GM12878 (cell line): Measurements from ENCODE around the gene ADH1A. TPM values are rescaled to one million over a fixed set of nuclear protein-coding genes. Genes with fewer than 3 reads are reported as not detected.

Experiments
- ATAC-seq: fragments of 200-7000 bp; cut with Tn5 transposase; 3 replicates; pipeline ENCODE4 v1.9.1; 2020; ENCODE audit warnings: mild to moderate bottlenecking, moderate library complexity
- BruUV-seq: library from RNA; stranded (reverse); fragments of 400-500 nt; replicated peaks from 2 replicates; lab custom pipeline; 2021; lab: Mats Ljungman, UMichigan
- CTCF ChIA-PET: fragments of 300-600 bp; sonication (Branson Sonifier 250); formaldehyde crosslinking; extraction: SDS; loops from one replicate; lab custom pipeline; 2021; ENCODE audit warnings: inconsistent platforms; lab: Yijun Ruan, JAX
- POLR2A ChIA-PET: fragments of 350-600 bp; formaldehyde crosslinking; extraction: SDS; loops from one replicate; lab custom pipeline; 2021; ENCODE audit warnings: inconsistent platforms; lab: Charles Lee
- RAD21 ChIA-PET: fragments of 300-600 bp; sonication (Branson Sonifier 250); formaldehyde crosslinking; loops from one replicate; lab custom pipeline; 2023; ENCODE audit warnings: antibody characterized with exemption; ENCODE audit not compliant: unreplicated experiment; lab: Charles Lee
- SMC1A ChIA-PET: fragments of 300-600 bp; sonication (Branson Sonifier 250); formaldehyde crosslinking; loops from one replicate; lab custom pipeline; 2023; ENCODE audit not compliant: unreplicated experiment, uncharacterized antibody; lab: Charles Lee
- DNase-seq: peaks from one replicate; pipeline ENCODE4 v3.0.0-alpha.2; 2011; ENCODE audit warnings: low read depth, low spot score
- FAIRE-seq: peaks from 3 replicates; lab custom pipeline; 2011; peaks lifted over from hg19 to GRCh38; lab: Jason Lieb, UNC
- H2AFZ ChIP-seq: 2 replicates; pipeline ENCODE4 v1.6.0; 2011; ENCODE audit warnings: low read depth, low read length, control low read depth; ENCODE audit not compliant: control insufficient read depth
- H3K27ac ChIP-seq: 2 replicates; pipeline ENCODE4 v1.5.1; 2011; ENCODE audit warnings: control low read depth; ENCODE audit not compliant: control insufficient read depth, insufficient read depth
- H3K27me3 ChIP-seq, 2 experiments: replicated peaks in 1 of 2; 2 replicates each; pipeline versions ENCODE4 v1.6.0 to v1.6.1; 2011; ENCODE audit warnings: low read length in 1 of 2; ENCODE audit not compliant: control insufficient read depth in 2 of 2, insufficient read depth in 2 of 2
- H3K36me3 ChIP-seq, 2 experiments: 2 replicates each; pipeline ENCODE4 v1.5.1; 2011; ENCODE audit warnings: low read length in 1 of 2; ENCODE audit not compliant: control insufficient read depth in 2 of 2, insufficient read depth in 2 of 2
- H3K4me1 ChIP-seq: 2 replicates; pipeline ENCODE4 v1.6.1; 2011; ENCODE audit warnings: mild to moderate bottlenecking, low read length, moderate library complexity, mixed read lengths; ENCODE audit not compliant: control insufficient read depth, insufficient read depth
- H3K4me2 ChIP-seq: 2 replicates; pipeline ENCODE4 v1.6.0; 2011; ENCODE audit warnings: control low read depth; ENCODE audit not compliant: control insufficient read depth, insufficient read depth
- H3K4me3 ChIP-seq: fragments of 200-600 bp; sonication (generic); 2 replicates; pipeline ENCODE4 v1.5.1; 2016
- H3K79me2 ChIP-seq: 2 replicates; pipeline ENCODE4 v1.6.0; 2011; ENCODE audit warnings: low read length; ENCODE audit not compliant: control insufficient read depth, insufficient read depth
- H3K9ac ChIP-seq: 2 replicates; pipeline ENCODE4 v1.8.0; 2011; ENCODE audit warnings: low read length, control low read depth, mixed read lengths; ENCODE audit not compliant: control insufficient read depth, insufficient read depth
- H3K9me3 ChIP-seq: replicated peaks from 3 replicates; pipeline ENCODE4 v1.5.1; 2011; ENCODE audit warnings: mild to moderate bottlenecking, low read length; ENCODE audit not compliant: control insufficient read depth, insufficient read depth
- H4K20me1 ChIP-seq: 2 replicates; pipeline ENCODE4 v1.6.0; 2011; ENCODE audit not compliant: control insufficient read depth, insufficient read depth
- BMI1 ChIP-seq: fragments of 450-650 bp; IDR thresholded peaks from 2 replicates; pipeline ENCODE4 v1.6.1; 2016; ENCODE audit warnings: mild to moderate bottlenecking, moderate library complexity, borderline replicate concordance
- CBFB ChIP-seq: IDR thresholded peaks from 2 replicates; pipeline ENCODE4 v1.6.1; 2016; ENCODE audit warnings: antibody characterized with exemption, low read depth
- CBX3 ChIP-seq: fragments of 200-600 bp; sonication (generic); IDR thresholded peaks from 2 replicates; pipeline ENCODE4 v1.6.1; 2016; ENCODE audit warnings: low read depth, borderline replicate concordance
- CBX5 ChIP-seq: sonication (generic); IDR thresholded peaks from 2 replicates; pipeline ENCODE4 v1.6.1; 2016; ENCODE audit warnings: low read depth, moderate library complexity, mild to moderate bottlenecking, inconsistent platforms
- FOXK2 ChIP-seq: fragments of 450-650 bp; IDR thresholded peaks from 2 replicates; pipeline ENCODE4 v1.6.1; 2017; ENCODE audit warnings: mild to moderate bottlenecking, moderate library complexity
- PAX5 ChIP-seq: IDR thresholded peaks from 2 replicates; pipeline ENCODE4 v1.6.1; 2011; ENCODE audit warnings: low read depth, low read length, borderline replicate concordance
- POLR2AphosphoS5 ChIP-seq: IDR thresholded peaks from 2 replicates; pipeline ENCODE4 v1.6.1; 2011; ENCODE audit warnings: mild to moderate bottlenecking, low read length, inconsistent platforms
- SREBF1 ChIP-seq: IDR thresholded peaks from 2 replicates; pipeline ENCODE4 v1.6.1; 2012; ENCODE audit warnings: mild to moderate bottlenecking, low read length
- SREBF2 ChIP-seq: IDR thresholded peaks from 2 replicates; pipeline ENCODE4 v1.6.1; 2012; ENCODE audit warnings: mild to moderate bottlenecking, low read length
- in situ Hi-C: fragments of 300-500 bp; cut with MboI; formaldehyde crosslinking; loops from 9 replicates; pipeline ENCODE4 v1.14.3; 2018; ENCODE audit warnings: mixed read lengths
- intact Hi-C: fragments of 100-400 bp; cut with micrococcal nuclease; formaldehyde crosslinking; loops from one replicate; pipeline ENCODE4 v1.14.2; 2022; ENCODE audit not compliant: unreplicated experiment
- polyA plus RNA-seq, 11 experiments: library from polyadenylated mRNA; depleted of rRNA in 4 of 11; unstranded in 6 of 11; stranded (reverse) in 5 of 11; fragments of >200 nt; fragmentation: Nextera tagmentation in 4 of 11; fragmentation: Illumina TruSeq in 1 of 11; extraction: Ambion mirVana in 4 of 11; extraction: Trizol in 1 of 11; gene quantifications; 1 replicate in 1 of 11; 2 replicates in 10 of 11; pipeline versions ENCODE4 v1.2.1 to v1.2.3, GENCODE V29; 2011 to 2016; ENCODE audit warnings: inconsistent platforms in 2 of 11, missing spikeins in 2 of 11, low read depth in 1 of 11
- total RNA-seq, 4 experiments: library from RNA; depleted of rRNA in 3 of 4; stranded (reverse); fragments of >200 nt in 3 of 4; fragmentation: Illumina TruSeq in 1 of 4; extraction: Trizol in 1 of 4; gene quantifications; 2 replicates each; pipeline versions ENCODE4 v1.2.1 to v1.2.3, GENCODE V29; 2013 to 2021
- TF ChIP-seq, protein P1 (sequence below): fragments of 150-350 bp; IDR thresholded peaks from 2 replicates; pipeline ENCODE4 v1.6.1; 2014; ENCODE audit warnings: mild to moderate bottlenecking, low read depth, low read length
- TF ChIP-seq, protein P2 (sequence below): IDR thresholded peaks from 2 replicates; pipeline ENCODE4 v1.6.1; 2011; ENCODE audit warnings: borderline replicate concordance, low read depth, mild to moderate bottlenecking, moderate library complexity, low read length; ENCODE audit not compliant: insufficient read depth, poor library complexity, severe bottlenecking

The ADH1A gene
- total and polyA plus RNA-seq, 10 of the 15 experiments (the other 5 are each of a cell fraction or from before 2014, with no cell fraction given) = not detected

DNA sequence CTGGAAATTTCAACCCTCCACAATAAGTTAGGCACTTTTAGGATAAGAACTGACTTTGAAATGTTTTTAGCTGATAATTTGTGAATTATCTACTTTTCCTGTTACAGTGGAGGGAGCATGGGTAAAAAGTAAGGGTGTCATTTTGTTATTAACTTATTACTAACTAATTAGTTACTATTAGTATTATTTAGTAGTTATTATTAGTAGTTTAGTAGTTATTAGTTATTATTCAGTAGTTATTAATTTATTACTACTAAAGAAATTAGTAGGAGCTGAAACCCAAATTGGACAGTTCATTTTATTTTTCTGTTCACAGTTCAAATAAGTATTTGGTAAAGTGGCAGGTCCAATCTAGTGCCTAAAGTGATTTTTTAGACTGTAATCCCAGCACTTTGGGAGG is 5.4 kb downstream of the ADH1A start:
- ChIA-PET CTCF (no interaction called here), RAD21 (no interaction called here), POLR2A (interaction anchor here (0.7 kb wide), 1 partner anchor 9 kb away, joined by 4 read pairs; no protein-coding TSS in a partner anchor), SMC1A (no interaction called here)
- Histone ChIP-seq H2AFZ (no peak overlapping the region), H3K27ac (no peak overlapping the region), H3K27me3 (no peaks in the 10 kb centered on the region), H3K9me3 (no peaks in the 10 kb centered on the region; the same call in 2 of the 3 replicates), H4K20me1 (no peaks in the 10 kb centered on the region), H3K4me2 (no peak overlapping the region), H3K9ac (no peak overlapping the region), H3K79me2 (no peaks in the 10 kb centered on the region), H3K4me3 (no peak overlapping the region), H3K4me1 (no peaks in the 10 kb centered on the region), H3K36me3 (no peaks in the 10 kb centered on the region)
- no TSS peak for BruUV-seq
- TF ChIP-seq, protein P1, sequence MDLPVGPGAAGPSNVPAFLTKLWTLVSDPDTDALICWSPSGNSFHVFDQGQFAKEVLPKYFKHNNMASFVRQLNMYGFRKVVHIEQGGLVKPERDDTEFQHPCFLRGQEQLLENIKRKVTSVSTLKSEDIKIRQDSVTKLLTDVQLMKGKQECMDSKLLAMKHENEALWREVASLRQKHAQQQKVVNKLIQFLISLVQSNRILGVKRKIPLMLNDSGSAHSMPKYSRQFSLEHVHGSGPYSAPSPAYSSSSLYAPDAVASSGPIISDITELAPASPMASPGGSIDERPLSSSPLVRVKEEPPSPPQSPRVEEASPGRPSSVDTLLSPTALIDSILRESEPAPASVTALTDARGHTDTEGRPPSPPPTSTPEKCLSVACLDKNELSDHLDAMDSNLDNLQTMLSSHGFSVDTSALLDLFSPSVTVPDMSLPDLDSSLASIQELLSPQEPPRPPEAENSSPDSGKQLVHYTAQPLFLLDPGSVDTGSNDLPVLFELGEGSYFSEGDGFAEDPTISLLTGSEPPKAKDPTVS = no peak
- no peak for TF ChIP-seq POLR2AphosphoS5
- TF ChIP-seq FOXK2 = no peak
- TF ChIP-seq CBFB = no peak
- no peak for TF ChIP-seq PAX5
- no peak for TF ChIP-seq BMI1
- TF ChIP-seq, protein P2, sequence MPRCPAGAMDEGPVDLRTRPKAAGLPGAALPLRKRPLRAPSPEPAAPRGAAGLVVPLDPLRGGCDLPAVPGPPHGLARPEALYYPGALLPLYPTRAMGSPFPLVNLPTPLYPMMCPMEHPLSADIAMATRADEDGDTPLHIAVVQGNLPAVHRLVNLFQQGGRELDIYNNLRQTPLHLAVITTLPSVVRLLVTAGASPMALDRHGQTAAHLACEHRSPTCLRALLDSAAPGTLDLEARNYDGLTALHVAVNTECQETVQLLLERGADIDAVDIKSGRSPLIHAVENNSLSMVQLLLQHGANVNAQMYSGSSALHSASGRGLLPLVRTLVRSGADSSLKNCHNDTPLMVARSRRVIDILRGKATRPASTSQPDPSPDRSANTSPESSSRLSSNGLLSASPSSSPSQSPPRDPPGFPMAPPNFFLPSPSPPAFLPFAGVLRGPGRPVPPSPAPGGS = no peak
- no peak for TF ChIP-seq CBX5
- no peak for TF ChIP-seq SREBF1
- no peak for TF ChIP-seq SREBF2
- TF ChIP-seq CBX3 = no peak
- no peak for DNase-seq
- no peak for ATAC-seq
- in situ Hi-C loops (no loop called here), intact Hi-C loops (no loop called here)
- FAIRE-seq = no peak
